OCI-LY7 (cell line): ENCODE results near the gene SMARCD1. TPM values are rescaled to one million over a fixed set of nuclear protein-coding genes. Genes with fewer than 3 reads are reported as not detected.

Experiments
- BruUV-seq: library from RNA; stranded (reverse); fragments of 400-500 nt; replicated peaks from 2 replicates; lab custom pipeline; 2021; lab: Mats Ljungman, UMichigan
- CTCF ChIA-PET: fragments of 300-600 bp; sonication (Branson Sonifier 250); formaldehyde crosslinking; loops from one replicate; lab custom pipeline; 2022; ENCODE audit warnings: antibody characterized with exemption; ENCODE audit not compliant: unreplicated experiment; lab: Charles Lee
- POLR2A ChIA-PET: fragments of 300-600 bp; sonication (Branson Sonifier 250); formaldehyde crosslinking; loops from one replicate; lab custom pipeline; 2022; ENCODE audit warnings: antibody characterized with exemption; lab: Charles Lee
- DNase-seq: peaks from one replicate; pipeline ENCODE4 v3.0.0-alpha.2; 2015; ENCODE audit warnings: low spot score
- H2AFZ ChIP-seq: fragments of 200-600 bp; sonication (generic), shearing (Covaris generic); 2 replicates; pipeline ENCODE4 v1.6.1; 2014; ENCODE audit warnings: mild to moderate bottlenecking, antibody characterized with exemption, low read length, moderate library complexity
- H3K27ac ChIP-seq: fragments of 200-600 bp; sonication (generic); 2 replicates; pipeline ENCODE4 v1.5.1; 2014; ENCODE audit warnings: mixed run types, low read depth, mild to moderate bottlenecking, moderate library complexity, low read length, inconsistent platforms; ENCODE audit not compliant: poor library complexity, severe bottlenecking
- H3K36me3 ChIP-seq: fragments of 200-600 bp; sonication (generic); 2 replicates; pipeline ENCODE4 v1.6.1; 2014; ENCODE audit warnings: mild to moderate bottlenecking, antibody characterized with exemption, low read length, moderate library complexity, mixed read lengths; ENCODE audit not compliant: insufficient read depth
- H3K4me1 ChIP-seq: fragments of 200-600 bp; sonication (generic); 2 replicates; pipeline ENCODE4 v1.5.1; 2014; ENCODE audit warnings: mild to moderate bottlenecking, low read length; ENCODE audit not compliant: insufficient read depth, poor library complexity, severe bottlenecking
- H3K4me2 ChIP-seq: fragments of 200-600 bp; sonication (generic); 2 replicates; pipeline ENCODE4 v1.6.1; 2014; ENCODE audit warnings: mild to moderate bottlenecking, low read length
- H3K4me3 ChIP-seq: fragments of 200-600 bp; sonication (generic); 2 replicates; pipeline ENCODE4 v1.5.1; 2014; ENCODE audit warnings: mild to moderate bottlenecking, low read depth, low read length; ENCODE audit not compliant: poor library complexity, severe bottlenecking
- H3K79me2 ChIP-seq: fragments of 200-600 bp; sonication (generic); 2 replicates; pipeline ENCODE4 v1.6.1; 2016; ENCODE audit warnings: low read depth, mild to moderate bottlenecking, low read length, moderate library complexity, mixed read lengths; ENCODE audit not compliant: insufficient read depth
- H3K9me2 ChIP-seq: fragments of 200-600 bp; sonication (generic); 2 replicates; pipeline ENCODE4 v1.6.1; 2016; ENCODE audit warnings: mild to moderate bottlenecking, low read length, mixed read lengths; ENCODE audit not compliant: insufficient read depth
- H3K9me3 ChIP-seq: fragments of 200-600 bp; sonication (generic); 2 replicates; pipeline ENCODE4 v1.6.1; 2014; ENCODE audit warnings: mild to moderate bottlenecking, mixed run types, low read length, mixed read lengths
- H4K20me1 ChIP-seq: fragments of 200-600 bp; sonication (generic); 2 replicates; pipeline ENCODE4 v1.6.1; 2014; ENCODE audit warnings: mild to moderate bottlenecking, antibody characterized with exemption, low read length, moderate library complexity, mixed read lengths; ENCODE audit not compliant: insufficient read depth
- EZH2phosphoT487 ChIP-seq: fragments of 200-600 bp; sonication (generic); IDR thresholded peaks from 2 replicates; pipeline ENCODE4 v1.6.1; 2018; ENCODE audit warnings: low read depth, borderline replicate concordance, mild to moderate bottlenecking, mixed run types, antibody characterized with exemption, low read length, moderate library complexity, mixed read lengths
- intact Hi-C: fragments of 100-400 bp; cut with micrococcal nuclease; formaldehyde crosslinking; loops from one replicate; pipeline ENCODE4 v1.10.0; 2022; ENCODE audit not compliant: unreplicated experiment
- total RNA-seq, 2 experiments: library from RNA; depleted of rRNA in 1 of 2; stranded (reverse); fragments of >200 nt in 1 of 2; shearing (Covaris generic) in 1 of 2; gene quantifications; 2 replicates each; pipeline ENCODE4 v1.2.3, GENCODE V29; 2014 to 2022
- TF ChIP-seq, protein P1 (sequence below): fragments of 200-600 bp; sonication (generic); conservative IDR thresholded peaks from 2 replicates; pipeline ENCODE4 v1.5.1; 2014; ENCODE audit warnings: mild to moderate bottlenecking, antibody characterized with exemption, low read length, moderate library complexity, mixed read lengths

Gene SMARCD1
- total RNA-seq, 2 experiments from 2014 or later, result 92.8 to 134 TPM

DNA sequence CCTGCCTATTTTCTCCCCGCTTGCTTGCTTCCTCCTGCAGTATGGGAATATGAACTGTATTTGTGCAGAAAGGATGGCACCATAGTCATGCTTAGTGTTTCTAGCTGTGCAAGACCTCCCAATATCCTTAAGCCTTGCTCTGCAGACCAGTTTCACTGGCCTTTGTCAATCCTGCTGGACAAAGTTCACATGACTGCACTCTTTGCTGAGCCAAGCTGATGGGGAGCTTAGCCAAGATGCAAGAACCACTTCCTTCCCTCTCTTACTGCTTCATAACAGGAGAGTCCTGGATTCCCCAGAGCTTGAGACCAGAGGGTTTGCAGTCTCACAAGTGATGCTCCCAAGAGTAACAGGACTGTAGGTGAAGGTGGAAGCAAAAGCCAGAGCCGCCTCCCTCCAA is 24.0 kb upstream of the SMARCD1 start:
- POLR2A ChIA-PET, result no interaction called here

DNA sequence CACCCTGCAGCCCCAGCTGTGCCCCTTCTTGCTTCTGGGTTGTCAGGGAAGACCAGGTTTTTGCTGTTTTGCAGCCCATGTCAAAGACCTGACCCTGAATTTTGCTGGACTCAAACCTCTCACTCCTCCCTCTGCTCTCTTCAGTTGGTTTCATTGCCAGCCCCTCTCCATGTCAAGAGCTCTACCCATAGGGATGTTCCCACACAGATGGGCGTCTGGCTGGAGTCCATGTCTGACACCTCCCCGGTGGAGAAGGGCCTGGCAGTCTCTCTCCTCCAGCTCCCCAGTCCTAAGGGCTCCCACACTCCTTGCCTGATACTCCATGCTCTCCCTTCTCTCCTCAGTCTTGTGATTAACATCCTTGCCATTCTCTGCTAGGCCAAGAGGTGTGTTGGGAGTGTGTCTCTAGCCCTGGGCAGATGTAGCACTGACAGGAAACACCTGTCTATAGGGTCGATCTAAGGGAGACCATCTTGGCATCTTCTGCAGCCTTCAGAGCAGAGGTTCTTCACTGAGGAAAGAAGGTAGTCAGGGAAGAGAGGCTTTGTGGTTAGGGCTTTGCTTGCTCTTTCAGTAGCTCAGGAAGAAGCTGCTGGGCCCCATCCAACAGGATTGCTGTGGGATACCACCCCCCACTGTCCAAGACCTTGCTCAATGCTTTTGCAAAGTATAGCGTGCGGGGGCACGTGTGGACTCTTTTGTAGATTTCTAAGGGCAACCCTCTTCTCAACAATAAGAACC is 23.0 kb upstream of the SMARCD1 start:
- no peak overlapping the region for H2AFZ ChIP-seq
- intact Hi-C loops, result no loop called here
- no peak for DNase-seq
- no peaks in the 10 kb centered on the region for H3K9me2 ChIP-seq
- BruUV-seq, result no TSS peak
- no peaks in the 10 kb centered on the region for H3K79me2 ChIP-seq
- no peaks in the 10 kb centered on the region for H4K20me1 ChIP-seq
- no peaks in the 10 kb centered on the region for H3K36me3 ChIP-seq
- CTCF ChIA-PET, result no interaction called here
- no peak overlapping the region for H3K4me2 ChIP-seq
- H3K27ac ChIP-seq, result no peak overlapping the region
- TF ChIP-seq EZH2phosphoT487, result no peak
- TF ChIP-seq, protein P1, sequence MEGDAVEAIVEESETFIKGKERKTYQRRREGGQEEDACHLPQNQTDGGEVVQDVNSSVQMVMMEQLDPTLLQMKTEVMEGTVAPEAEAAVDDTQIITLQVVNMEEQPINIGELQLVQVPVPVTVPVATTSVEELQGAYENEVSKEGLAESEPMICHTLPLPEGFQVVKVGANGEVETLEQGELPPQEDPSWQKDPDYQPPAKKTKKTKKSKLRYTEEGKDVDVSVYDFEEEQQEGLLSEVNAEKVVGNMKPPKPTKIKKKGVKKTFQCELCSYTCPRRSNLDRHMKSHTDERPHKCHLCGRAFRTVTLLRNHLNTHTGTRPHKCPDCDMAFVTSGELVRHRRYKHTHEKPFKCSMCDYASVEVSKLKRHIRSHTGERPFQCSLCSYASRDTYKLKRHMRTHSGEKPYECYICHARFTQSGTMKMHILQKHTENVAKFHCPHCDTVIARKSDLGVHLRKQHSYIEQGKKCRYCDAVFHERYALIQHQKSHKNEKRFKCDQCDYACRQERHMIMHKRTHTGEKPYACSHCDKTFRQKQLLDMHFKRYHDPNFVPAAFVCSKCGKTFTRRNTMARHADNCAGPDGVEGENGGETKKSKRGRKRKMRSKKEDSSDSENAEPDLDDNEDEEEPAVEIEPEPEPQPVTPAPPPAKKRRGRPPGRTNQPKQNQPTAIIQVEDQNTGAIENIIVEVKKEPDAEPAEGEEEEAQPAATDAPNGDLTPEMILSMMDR, result no peak
- H3K9me3 ChIP-seq, result no peaks in the 10 kb centered on the region
- POLR2A ChIA-PET, result no interaction called here
- peaks cover 3% of the 10 kb centered on the region for H3K4me1 ChIP-seq
- H3K4me3 ChIP-seq, result no peak overlapping the region

More for the DNA sequence above, 24.0 kb upstream of the SMARCD1 start:
- Histone ChIP-seq H3K9me3 (no peaks in the 10 kb centered on the region), H3K36me3 (no peaks in the 10 kb centered on the region), H3K4me3 (no peak overlapping the region), H3K79me2 (no peaks in the 10 kb centered on the region), H3K9me2 (no peaks in the 10 kb centered on the region), H4K20me1 (no peaks in the 10 kb centered on the region), H3K4me1 (peaks cover 9% of the 10 kb centered on the region), H3K4me2 (no peak overlapping the region), H2AFZ (no peak overlapping the region), H3K27ac (no peak overlapping the region)
- CTCF ChIA-PET, result interaction anchor here (0.5 to 0.6 kb wide), 3 partner anchors 49 to 593 kb away, joined by 3 to 18 read pairs (median 3); no protein-coding TSS in a partner anchor
- no peak for TF ChIP-seq EZH2phosphoT487
- TF ChIP-seq, protein P1, result no peak
- DNase-seq, result no peak
- no TSS peak for BruUV-seq
- intact Hi-C loops, result no loop called here
